Keratinocyte (primary cell): ENCODE data around the gene RIC3. TPM values are rescaled to one million over a fixed set of nuclear protein-coding genes. Genes with fewer than 3 reads are reported as not detected.

ENCODE experiments used
- DNase-seq: peaks from one replicate; pipeline ENCODE4 v3.0.0-alpha.2; 2011; ENCODE audit warnings: low read depth, missing footprints, low spot score
- FAIRE-seq: peaks from 2 replicates; lab custom pipeline; 2011; peaks lifted over from hg19 to GRCh38; lab: Jason Lieb, UNC
- H2AFZ ChIP-seq: 2 replicates; pipeline ENCODE4 v1.6.0; 2012; ENCODE audit warnings: low read length, control low read depth, inconsistent platforms; ENCODE audit not compliant: control insufficient read depth
- H3K27ac ChIP-seq: 2 replicates; pipeline ENCODE4 v1.5.1; 2011; ENCODE audit warnings: low read length; ENCODE audit not compliant: control insufficient read depth, insufficient read depth
- H3K27me3 ChIP-seq: 3 replicates; pipeline ENCODE4 v1.6.0; 2011; ENCODE audit warnings: low read length; ENCODE audit not compliant: control insufficient read depth, insufficient read depth; ENCODE audit errors: extremely low read depth
- H3K36me3 ChIP-seq, 2 experiments: 2 replicates in 1 of 2; 3 replicates in 1 of 2; pipeline ENCODE4 v1.5.1; 2011; ENCODE audit warnings: low read length in 2 of 2, mild to moderate bottlenecking in 1 of 2; ENCODE audit not compliant: control insufficient read depth in 2 of 2, insufficient read depth in 2 of 2; ENCODE audit errors: extremely low read depth in 1 of 2
- H3K4me1 ChIP-seq: 3 replicates; pipeline ENCODE4 v1.5.1; 2011; ENCODE audit warnings: low read length; ENCODE audit not compliant: control insufficient read depth, insufficient read depth; ENCODE audit errors: extremely low read depth
- H3K4me2 ChIP-seq: 3 replicates; pipeline ENCODE4 v1.6.0; 2011; ENCODE audit warnings: low read depth, low read length; ENCODE audit not compliant: control insufficient read depth, insufficient read depth; ENCODE audit errors: extremely low read depth
- H3K4me3 ChIP-seq, 3 experiments: fragments of 200-600 bp in 1 of 3; sonication (generic) in 1 of 3; 2 replicates in 2 of 3; 3 replicates in 1 of 3; pipeline ENCODE4 v1.5.1; 2011 to 2016; ENCODE audit warnings: low read length in 3 of 3, mild to moderate bottlenecking in 3 of 3, control low read depth in 2 of 3, inconsistent platforms in 1 of 3, low read depth in 1 of 3, mixed read lengths in 1 of 3, mixed run types in 1 of 3, moderate library complexity in 1 of 3; ENCODE audit not compliant: control insufficient read depth in 2 of 3, insufficient read depth in 2 of 3; ENCODE audit errors: extremely low read depth in 1 of 3
- H3K79me2 ChIP-seq: 2 replicates; pipeline ENCODE4 v1.6.0; 2012; ENCODE audit warnings: low read length; ENCODE audit not compliant: control insufficient read depth, insufficient read depth
- H3K9ac ChIP-seq: 3 replicates; pipeline ENCODE4 v1.6.0; 2011; ENCODE audit warnings: low read length; ENCODE audit not compliant: control insufficient read depth, insufficient read depth; ENCODE audit errors: extremely low read depth
- H3K9me1 ChIP-seq: 3 replicates; pipeline ENCODE4 v1.6.0; 2011; ENCODE audit warnings: low read length; ENCODE audit not compliant: control insufficient read depth, insufficient read depth; ENCODE audit errors: extremely low read depth
- H3K9me3 ChIP-seq: 2 replicates; pipeline ENCODE4 v1.5.1; 2012; ENCODE audit warnings: low read depth, low read length; ENCODE audit not compliant: control insufficient read depth
- H4K20me1 ChIP-seq: 3 replicates; pipeline ENCODE4 v1.6.0; 2011; ENCODE audit warnings: low read length; ENCODE audit not compliant: control insufficient read depth, insufficient read depth; ENCODE audit errors: extremely low read depth
- EZH2 ChIP-seq: IDR thresholded peaks from one replicate; pipeline ENCODE4 v1.6.1; 2012; ENCODE audit warnings: inconsistent platforms, mild to moderate bottlenecking, low read length, moderate library complexity
- dilution Hi-C: fragments of 300-500 bp; cut with MboI; formaldehyde crosslinking; loops from one replicate; pipeline ENCODE4 v1.7.0; 2020; ENCODE audit warnings: low sequenced_read_pairs; ENCODE audit not compliant: extremely low pct_ligation_motif_present
- polyA plus RNA-seq, 5 experiments: library from polyadenylated mRNA; depleted of rRNA in 3 of 5; stranded (reverse) in 3 of 5; stranded (forward) in 1 of 5; unstranded in 1 of 5; fragments of >200 nt; gene quantifications; 1 replicate in 1 of 5; 2 replicates in 3 of 5; 3 replicates in 1 of 5; pipeline versions ENCODE4 v1.2.1 to v1.2.3, GENCODE V29; 2011 to 2012; ENCODE audit warnings: missing spikeins in 2 of 5, low read depth in 1 of 5, low replicate concordance in 1 of 5
- TF ChIP-seq, protein P1 (sequence below), 3 experiments: IDR thresholded peaks in 1 of 3; conservative IDR thresholded peaks in 1 of 3; optimal IDR thresholded peaks in 1 of 3; 2 replicates in 2 of 3; 3 replicates in 1 of 3; pipeline versions ENCODE3 to v1.5.1; 2011; ENCODE audit warnings: low read length in 3 of 3, mild to moderate bottlenecking in 3 of 3, moderate library complexity in 2 of 3, control low read depth in 1 of 3, inconsistent platforms in 1 of 3; ENCODE audit not compliant: insufficient read depth in 2 of 3; ENCODE audit errors: extremely low read depth in 1 of 3

The RIC3 gene
- polyA plus RNA-seq, 1 donor (not counting 4 experiments of a cell fraction or from before 2014, with no cell fraction given) = 2.5 TPM

DNA sequence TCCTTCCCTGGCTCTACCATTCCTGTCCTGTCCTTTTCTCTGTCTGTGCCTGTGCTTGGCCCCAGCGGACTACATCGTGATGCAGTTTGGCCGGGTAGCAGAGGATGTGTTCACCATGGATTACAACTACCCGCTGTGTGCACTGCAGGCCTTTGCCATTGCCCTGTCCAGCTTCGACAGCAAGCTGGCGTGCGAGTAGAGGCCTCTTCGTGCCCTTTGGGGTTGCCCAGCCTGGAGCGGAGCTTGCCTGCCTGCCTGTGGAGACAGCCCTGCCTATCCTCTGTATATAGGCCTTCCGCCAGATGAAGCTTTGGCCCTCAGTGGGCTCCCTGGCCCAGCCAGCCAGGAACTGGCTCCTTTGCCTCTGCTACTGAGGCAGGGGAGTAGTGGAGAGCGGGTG, 67.4 kb downstream of the RIC3 start:
- H3K36me3 ChIP-seq = no peaks in the 10 kb centered on the region

GRCh38 chr11:8100605-8101004, 68.2 kb downstream of the RIC3 start:
- dilution Hi-C loops = no loop called here
- Histone ChIP-seq H2AFZ (no peak overlapping the region), H3K9me3 (no peaks in the 10 kb centered on the region), H3K4me1 (peaks cover 9% of the 10 kb centered on the region), H3K36me3 (no peaks in the 10 kb centered on the region), H3K9ac (no peak overlapping the region), H3K4me3 (no peak overlapping the region), H3K27me3 (no peaks in the 10 kb centered on the region), H3K4me2 (no peak overlapping the region), H3K27ac (no peak overlapping the region), H4K20me1 (no peaks in the 10 kb centered on the region), H3K9me1 (no peaks in the 10 kb centered on the region), H3K79me2 (no peaks in the 10 kb centered on the region)
- FAIRE-seq (no peak), DNase-seq (no peak)
- TF ChIP-seq, protein P1, sequence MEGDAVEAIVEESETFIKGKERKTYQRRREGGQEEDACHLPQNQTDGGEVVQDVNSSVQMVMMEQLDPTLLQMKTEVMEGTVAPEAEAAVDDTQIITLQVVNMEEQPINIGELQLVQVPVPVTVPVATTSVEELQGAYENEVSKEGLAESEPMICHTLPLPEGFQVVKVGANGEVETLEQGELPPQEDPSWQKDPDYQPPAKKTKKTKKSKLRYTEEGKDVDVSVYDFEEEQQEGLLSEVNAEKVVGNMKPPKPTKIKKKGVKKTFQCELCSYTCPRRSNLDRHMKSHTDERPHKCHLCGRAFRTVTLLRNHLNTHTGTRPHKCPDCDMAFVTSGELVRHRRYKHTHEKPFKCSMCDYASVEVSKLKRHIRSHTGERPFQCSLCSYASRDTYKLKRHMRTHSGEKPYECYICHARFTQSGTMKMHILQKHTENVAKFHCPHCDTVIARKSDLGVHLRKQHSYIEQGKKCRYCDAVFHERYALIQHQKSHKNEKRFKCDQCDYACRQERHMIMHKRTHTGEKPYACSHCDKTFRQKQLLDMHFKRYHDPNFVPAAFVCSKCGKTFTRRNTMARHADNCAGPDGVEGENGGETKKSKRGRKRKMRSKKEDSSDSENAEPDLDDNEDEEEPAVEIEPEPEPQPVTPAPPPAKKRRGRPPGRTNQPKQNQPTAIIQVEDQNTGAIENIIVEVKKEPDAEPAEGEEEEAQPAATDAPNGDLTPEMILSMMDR (optimal IDR thresholded peaks at IDR 0.05 in 1 of 3, IDR thresholded peaks at IDR 0.05 in 1 of 3, conservative IDR thresholded peaks at IDR 0.05 in 1 of 3; ENCODE audit: extremely low read depth in 1 of 3, insufficient read depth in 2 of 3, low read length in 3 of 3) = no peak
- TF ChIP-seq EZH2 = no peak

More for the DNA sequence above, 67.4 kb downstream of the RIC3 start:
- H3K4me3 ChIP-seq = no peak overlapping the region
- dilution Hi-C loops = no loop called here
- H3K4me1 ChIP-seq = peaks cover 9% of the 10 kb centered on the region
- FAIRE-seq (no peak), DNase-seq (no peak)
- no peaks in the 10 kb centered on the region for H3K9me3 ChIP-seq
- H2AFZ ChIP-seq = no peak overlapping the region
- no peaks in the 10 kb centered on the region for H3K79me2 ChIP-seq
- H3K9ac ChIP-seq = no peak overlapping the region
- no peaks in the 10 kb centered on the region for H3K27me3 ChIP-seq
- no peak overlapping the region for H3K27ac ChIP-seq
- H3K4me2 ChIP-seq = no peak overlapping the region
- TF ChIP-seq, protein P1 (optimal IDR thresholded peaks at IDR 0.05 in 1 of 3, IDR thresholded peaks at IDR 0.05 in 1 of 3, conservative IDR thresholded peaks at IDR 0.05 in 1 of 3; ENCODE audit: extremely low read depth in 1 of 3, insufficient read depth in 2 of 3, low read length in 3 of 3) = no peak
- TF ChIP-seq EZH2 = no peak
- H3K9me1 ChIP-seq = no peaks in the 10 kb centered on the region
- no peaks in the 10 kb centered on the region for H4K20me1 ChIP-seq
